Tibial nerve (tissue), 3 donors: ENCODE measurements around the gene SCG3.

Source experiments
- CTCF ChIP-seq, 5 experiments: fragments of 200-600 bp in 3 of 5; fragments of 450-650 bp in 2 of 5; sonication (generic) in 3 of 5; IDR thresholded peaks; one replicate each; pipeline ENCODE4 v1.5.1; 2016 to 2019; ENCODE audit warnings: antibody characterized with exemption in 5 of 5, mild to moderate bottlenecking in 3 of 5, moderate library complexity in 2 of 5
- POLR2A ChIP-seq, 2 donors: fragments of 450-650 bp; IDR thresholded peaks; one replicate each; pipeline ENCODE4 v1.6.1; 2017; ENCODE audit warnings: antibody characterized with exemption in 2 of 2, mild to moderate bottlenecking in 2 of 2, moderate library complexity in 2 of 2

GRCh38 chr15:51758645-51759044 lies 77.3 kb downstream of the SCG3 start:
- TF ChIP-seq CTCF (IDR thresholded peaks at IDR 0.05) (no peak), POLR2A (IDR thresholded peaks at IDR 0.05) (no peak)
